Bronchial epithelial cell (primary cell): ENCODE measurements around the gene SMC1A. TPM values are rescaled to one million over a fixed set of nuclear protein-coding genes. Genes with fewer than 3 reads are reported as not detected.

ENCODE experiments used
- DNase-seq: peaks from one replicate; pipeline ENCODE4 v3.0.0-alpha.2; 2010; ENCODE audit warnings: low read depth
- FAIRE-seq: peaks from 2 replicates; lab custom pipeline; 2011; peaks lifted over from hg19 to GRCh38; lab: Jason Lieb, UNC
- H3K27me3 ChIP-seq: 2 replicates; pipeline ENCODE4 v1.5.1; 2011; ENCODE audit warnings: low read length; ENCODE audit not compliant: control insufficient read depth, insufficient read depth
- H3K36me3 ChIP-seq: 2 replicates; pipeline ENCODE4 v1.5.1; 2011; ENCODE audit warnings: low read length; ENCODE audit not compliant: control insufficient read depth, insufficient read depth
- H3K4me3 ChIP-seq: 2 replicates; pipeline ENCODE4 v1.5.1; 2011; ENCODE audit warnings: mild to moderate bottlenecking, low read depth, low read length, control low read depth
- total RNA-seq: library from RNA; depleted of rRNA; stranded (reverse); fragments of >200 nt; gene quantifications from 2 replicates; pipeline ENCODE4 v1.2.1, GENCODE V29; 2014
- TF ChIP-seq, protein P1 (sequence below): IDR thresholded peaks from 2 replicates; pipeline ENCODE4 v1.5.1; 2011; ENCODE audit warnings: mild to moderate bottlenecking, moderate library complexity, low read length, control low read depth, inconsistent platforms; ENCODE audit not compliant: insufficient read depth, severe bottlenecking

The SMC1A gene
- total RNA-seq, 1 donor from 2014 or later, result 9.0 TPM

DNA sequence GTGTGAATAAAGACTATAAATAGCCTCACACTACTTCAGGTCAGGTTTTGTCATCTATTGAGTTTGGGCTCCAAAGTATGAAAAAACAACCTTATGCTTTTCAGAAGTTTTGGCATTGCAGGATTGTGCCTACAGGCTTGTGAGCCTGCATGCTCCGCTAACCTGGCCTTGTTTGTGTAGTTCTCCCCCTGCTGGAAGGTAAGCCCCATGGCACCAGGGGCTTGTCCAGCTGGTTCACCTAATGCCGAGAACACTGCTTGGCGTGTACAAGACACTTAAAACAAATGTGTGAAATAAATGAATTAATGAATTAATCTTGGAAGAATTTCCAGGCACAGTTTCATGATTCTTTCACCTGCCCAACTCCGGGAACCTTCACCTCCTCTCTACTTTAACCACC is 13.5 kb upstream of the SMC1A start:
- H3K36me3 ChIP-seq, result peaks cover 6% of the 10 kb centered on the region
- H3K27me3 ChIP-seq, result no peaks in the 10 kb centered on the region
- no peak for FAIRE-seq
- TF ChIP-seq, protein P1, sequence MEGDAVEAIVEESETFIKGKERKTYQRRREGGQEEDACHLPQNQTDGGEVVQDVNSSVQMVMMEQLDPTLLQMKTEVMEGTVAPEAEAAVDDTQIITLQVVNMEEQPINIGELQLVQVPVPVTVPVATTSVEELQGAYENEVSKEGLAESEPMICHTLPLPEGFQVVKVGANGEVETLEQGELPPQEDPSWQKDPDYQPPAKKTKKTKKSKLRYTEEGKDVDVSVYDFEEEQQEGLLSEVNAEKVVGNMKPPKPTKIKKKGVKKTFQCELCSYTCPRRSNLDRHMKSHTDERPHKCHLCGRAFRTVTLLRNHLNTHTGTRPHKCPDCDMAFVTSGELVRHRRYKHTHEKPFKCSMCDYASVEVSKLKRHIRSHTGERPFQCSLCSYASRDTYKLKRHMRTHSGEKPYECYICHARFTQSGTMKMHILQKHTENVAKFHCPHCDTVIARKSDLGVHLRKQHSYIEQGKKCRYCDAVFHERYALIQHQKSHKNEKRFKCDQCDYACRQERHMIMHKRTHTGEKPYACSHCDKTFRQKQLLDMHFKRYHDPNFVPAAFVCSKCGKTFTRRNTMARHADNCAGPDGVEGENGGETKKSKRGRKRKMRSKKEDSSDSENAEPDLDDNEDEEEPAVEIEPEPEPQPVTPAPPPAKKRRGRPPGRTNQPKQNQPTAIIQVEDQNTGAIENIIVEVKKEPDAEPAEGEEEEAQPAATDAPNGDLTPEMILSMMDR, result peak; percentile 73
- no peak overlapping the region for H3K4me3 ChIP-seq
- peak; percentile 53 for DNase-seq

DNA sequence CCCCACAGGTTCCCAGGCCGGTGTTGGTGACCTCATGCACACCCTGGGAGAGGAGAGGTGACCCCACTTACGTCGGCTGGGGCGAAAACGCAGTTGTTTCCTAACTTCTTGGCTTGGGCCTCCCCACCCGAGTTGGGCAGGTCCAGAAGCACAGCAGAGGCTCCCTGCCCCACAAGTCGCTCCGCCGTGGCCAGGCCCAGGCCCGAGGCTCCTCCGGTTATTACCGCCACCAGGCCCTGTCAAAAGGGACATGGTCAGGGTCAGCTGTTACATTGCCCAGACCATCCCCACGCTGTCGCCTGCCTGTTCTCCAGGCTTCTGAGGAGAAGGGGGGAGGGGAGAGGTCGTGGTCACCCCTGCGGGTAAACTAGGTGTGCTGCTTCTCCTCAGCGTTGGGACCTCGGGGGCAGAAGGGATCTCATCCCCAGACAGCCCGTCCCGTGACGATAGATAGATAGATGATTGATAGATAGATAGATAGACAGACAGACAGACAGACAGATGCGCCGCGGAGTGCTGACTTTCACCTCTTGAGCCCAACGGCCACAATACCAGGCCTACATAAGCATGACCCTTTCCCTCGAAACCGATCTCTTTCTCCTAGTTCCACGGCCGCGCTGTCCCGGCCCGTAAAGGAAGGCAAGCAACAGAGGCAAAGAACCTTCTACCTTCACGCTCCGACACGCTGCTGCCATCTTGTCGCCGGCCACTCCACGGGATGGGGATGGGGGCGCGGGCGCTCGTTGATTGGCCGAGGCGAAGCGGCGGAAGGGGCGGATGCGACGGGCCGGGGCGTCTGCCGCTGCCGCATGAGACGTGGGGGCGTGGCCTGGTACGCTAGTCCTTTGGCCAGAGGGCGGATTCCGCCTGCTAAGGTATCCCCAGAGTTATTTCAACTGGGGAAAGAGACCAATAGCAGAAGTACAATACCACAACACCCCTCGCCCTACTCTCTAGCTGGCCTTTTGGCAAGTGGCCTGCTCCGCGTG is 11.5 kb upstream of the SMC1A start, which contains the start of gene HSD17B10:
TSS of gene HSD17B10 (minus strand) at position 720 of the 989 bp plus-strand sequence. CDS start at position 695, 25 bp downstream.
- peak within 1 kb of the TSS; percentile 77 for H3K4me3 ChIP-seq
- peak; percentile 64 for DNase-seq
- peaks cover 10% of the 10 kb centered on the region for H3K36me3 ChIP-seq
- FAIRE-seq, result no peak
- no peaks in the 10 kb centered on the region for H3K27me3 ChIP-seq
- TF ChIP-seq, protein P1, result no peak

DNA sequence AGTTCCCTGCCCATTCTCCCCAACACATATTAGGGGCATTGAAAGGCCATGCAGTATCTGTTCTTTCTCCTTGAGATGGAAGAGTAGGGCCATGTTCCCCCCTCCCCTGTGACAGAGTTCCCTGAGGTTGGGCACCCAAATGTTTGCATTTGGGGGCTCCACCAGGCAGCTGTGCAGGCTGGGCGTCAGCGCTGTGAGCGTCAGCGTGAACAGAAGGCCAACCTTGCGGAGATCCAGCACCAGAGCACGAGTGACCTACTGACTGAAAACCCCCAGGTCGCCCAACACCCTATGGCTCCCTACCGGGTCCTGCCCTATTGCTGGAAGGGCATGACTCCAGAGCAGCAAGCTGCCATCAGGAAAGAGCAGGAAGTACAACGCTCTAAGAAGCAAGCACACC is 7.8 kb upstream of the SMC1A start:
- FAIRE-seq (no peak), DNase-seq (no peak)
- Histone ChIP-seq H3K27me3 (no peaks in the 10 kb centered on the region), H3K4me3 (no peak overlapping the region), H3K36me3 (peaks cover 10% of the 10 kb centered on the region)
- TF ChIP-seq, protein P1, result no peak

DNA sequence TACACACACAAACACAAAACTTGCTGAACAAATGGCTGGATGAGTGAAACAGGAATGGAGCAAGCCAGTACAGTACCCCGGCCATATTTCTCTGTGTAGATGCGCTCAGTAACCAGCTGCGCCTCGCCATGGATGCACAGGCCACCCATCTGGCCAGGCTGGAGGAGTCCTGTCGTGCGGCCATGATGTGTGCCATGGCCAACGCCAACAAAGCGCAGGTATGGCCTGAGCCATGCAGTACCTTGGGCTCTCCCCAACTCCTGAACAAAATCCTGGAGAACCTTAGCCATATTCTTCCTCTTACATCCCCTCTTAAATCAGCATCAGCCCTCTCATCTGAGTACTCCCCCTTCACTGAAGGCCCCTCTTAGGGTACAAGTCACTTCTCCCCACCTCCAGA is 7.3 kb upstream of the SMC1A start:
- TF ChIP-seq, protein P1, result no peak
- Histone ChIP-seq H3K27me3 (no peaks in the 10 kb centered on the region), H3K4me3 (no peak overlapping the region), H3K36me3 (peaks cover 10% of the 10 kb centered on the region)
- FAIRE-seq (no peak), DNase-seq (no peak)

DNA sequence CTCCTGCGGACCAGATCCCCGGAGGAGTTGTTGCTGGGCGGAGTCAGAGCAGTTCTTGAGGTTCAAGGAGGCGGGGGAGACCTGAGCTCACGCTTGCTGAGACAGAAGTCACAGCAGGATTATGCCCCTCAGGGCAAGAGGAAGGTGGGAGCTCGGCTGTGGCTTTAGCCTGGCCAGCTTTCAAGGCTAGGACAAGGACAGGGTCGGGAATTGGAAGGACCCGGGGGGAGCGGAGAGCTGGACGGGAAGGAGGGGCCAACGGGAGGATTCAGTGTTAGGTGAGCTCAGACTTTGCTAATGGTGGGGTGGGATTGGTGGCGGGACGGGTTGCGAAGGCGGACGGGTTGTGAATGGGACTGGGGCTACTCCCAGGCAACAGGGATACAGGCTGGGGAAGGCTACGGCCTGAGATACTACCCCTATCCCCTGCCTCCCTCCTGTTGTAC is 430 bp upstream of the SMC1A start, which contains the start of gene RIBC1:
TSS of gene RIBC1 (plus strand) at position 13 of the 446 bp plus-strand sequence. CDS start 3,404 bp downstream, outside the sequence.
- no peak for FAIRE-seq
- peak within 1 kb of the TSS; percentile 72 for H3K4me3 ChIP-seq
- DNase-seq, result no peak
- TF ChIP-seq, protein P1, result no peak
- H3K36me3 ChIP-seq, result no peaks in the 10 kb centered on the region
- no peaks in the 10 kb centered on the region for H3K27me3 ChIP-seq
